C4-2B (cell line): ENCODE data around the gene HK1.

Experiments used
- CTCF ChIP-seq: fragments of 450-650 bp; conservative IDR thresholded peaks from 2 replicates; pipeline ENCODE4 v1.5.1; 2017; ENCODE audit warnings: mild to moderate bottlenecking
- ZFX ChIP-seq: fragments of 450-650 bp; IDR thresholded peaks from 2 replicates; pipeline ENCODE4 v1.6.1; 2017

DNA sequence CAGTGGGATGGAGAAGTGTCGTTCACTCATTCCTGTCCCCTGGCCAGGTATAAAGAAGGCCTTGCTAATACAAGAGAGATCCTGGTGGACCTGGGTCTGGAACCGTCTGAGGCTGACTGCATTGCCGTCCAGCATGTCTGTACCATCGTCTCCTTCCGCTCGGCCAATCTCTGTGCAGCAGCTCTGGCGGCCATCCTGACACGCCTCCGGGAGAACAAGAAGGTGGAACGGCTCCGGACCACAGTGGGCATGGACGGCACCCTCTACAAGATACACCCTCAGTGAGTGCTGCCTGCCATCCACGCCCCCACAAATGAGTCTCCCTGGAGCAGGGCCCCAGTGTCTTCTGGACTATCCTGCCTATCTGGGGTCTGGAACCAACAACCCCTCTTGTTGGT lies 31.0 kb upstream of the HK1 start:
- TF ChIP-seq CTCF (no peak), ZFX (no peak)
